Ovary (tissue), 9 donors: Measurements from ENCODE around the gene DAG1. TPM values are rescaled to one million over a fixed set of nuclear protein-coding genes. Genes with fewer than 3 reads are reported as not detected.
A peak's percentile ranks its signal among the peaks of the same experiment; 100 is the strongest.

ENCODE experiments used
- DNase-seq, 5 donors: peaks; one replicate each; pipeline ENCODE4 v3.0.0-alpha.2; 2019 to 2020
- H3K27ac ChIP-seq, 2 donors: fragments of 200-600 bp; one replicate each; pipeline versions ENCODE4 v1.5.1 to v1.8.0; 2019 to 2022
- H3K27me3 ChIP-seq: fragments of 200-600 bp; one replicate; pipeline ENCODE4 v1.8.0; 2022
- H3K36me3 ChIP-seq: fragments of 200-600 bp; sonication (generic); one replicate; pipeline ENCODE4 v1.5.1; 2019
- H3K4me1 ChIP-seq: one replicate; pipeline ENCODE4 v1.8.1; 2013; ENCODE audit warnings: mild to moderate bottlenecking, moderate library complexity; ENCODE audit not compliant: insufficient read depth
- H3K4me3 ChIP-seq: fragments of 200-600 bp; sonication (generic); one replicate; pipeline ENCODE4 v1.5.1; 2017
- H3K9me3 ChIP-seq, 2 donors: fragments of 200-600 bp in 1 of 2; sonication (generic) in 1 of 2; one replicate each; pipeline versions ENCODE4 v1.5.1 to v1.8.1; 2013 to 2019; ENCODE audit warnings: mild to moderate bottlenecking in 1 of 2, moderate library complexity in 1 of 2
- CTCF ChIP-seq, 3 donors: fragments of 450-650 bp in 2 of 3; fragments of 200-600 bp in 1 of 3; IDR thresholded peaks; one replicate each; pipeline versions ENCODE4 v1.5.1 to v1.8.0; 2016 to 2022; ENCODE audit warnings: antibody characterized with exemption in 3 of 3, mild to moderate bottlenecking in 1 of 3
- EP300 ChIP-seq: sonication (generic); formaldehyde crosslinking; IDR thresholded peaks from one replicate; pipeline ENCODE4 v1.6.1; 2017; ENCODE audit warnings: antibody characterized with exemption
- POLR2A ChIP-seq: fragments of 450-650 bp; IDR thresholded peaks from one replicate; pipeline ENCODE4 v1.6.1; 2017; ENCODE audit warnings: antibody characterized with exemption, mild to moderate bottlenecking, moderate library complexity
- WGBS, 3 donors: extraction: QIAGEN DNeasy Blood & Tissue Kit in 1 of 3; methylation state at CpG; one replicate each; pipeline versions ENCODE4 v1.1.5 to v1.1.7; 2013 to 2017; 5-methylcytosine and 5-hydroxymethylcytosine counted together
- intact Hi-C, 4 donors: fragments of 100-400 bp; cut with DNase I; formaldehyde crosslinking; loops; one replicate each; pipeline versions ENCODE4 v1.11.0 to v1.15.1; 2022 to 2023
- polyA plus RNA-seq, 2 donors: library from polyadenylated mRNA; stranded (reverse); fragments of 200-250 nt in 1 of 2; fragments of 350-450 nt in 1 of 2; fragmentation: Illumina TruSeq in 1 of 2; extraction: RNeasy Lipid Tissue Mini Kit (QIAGEN cat#74804) in 1 of 2; gene quantifications; one replicate each; pipeline ENCODE4 v1.2.3, GENCODE V29; 2013 to 2014
- total RNA-seq, 7 donors: library from RNA; depleted of rRNA in 2 of 7; stranded (reverse); fragments of >200 nt in 2 of 7; fragmentation: NEBNext Ultra II Directional in 3 of 7; extraction: Animal tissue kit (Norgen Biotek cat#: 25700) in 3 of 7; gene quantifications; one replicate each; pipeline versions ENCODE4 v1.1.0 to v1.2.4, GENCODE V29; 2016 to 2023
- donor health status: DM: no; HTN: no; CAD: no; lungs with moderate emphysema.
- donor health status: DM: no; HTN: no; CAD: no.
- donor health status: Bipolar disorder and iron deficiency.
- donor health status: DM: yes; HTN: yes; CAD: no.
- donor health status: DM: no; HTN: no; CAD: no.
- donor health status: DM: yes; HTN: yes; CAD: no.

Gene DAG1
- total and polyA plus RNA-seq, 9 donors, result 22.1 to 90.7 (median 59.3) TPM

- intact Hi-C loops, result loop anchor here in 2 of 4 donors (5.0 kb wide), 2 partner anchors 135 to 305 kb away; partner anchors contain the start of gene APEH (in 1 of the 2)
- TF ChIP-seq CTCF (IDR thresholded peaks at IDR 0.05) (no peak), POLR2A (no peak), EP300 (no peak)
- H3K36me3 ChIP-seq, result no peaks in the 10 kb centered on the region
- H3K9me3 ChIP-seq, result no peaks in the 10 kb centered on the region
- H3K27me3 ChIP-seq, result no peaks in the 10 kb centered on the region
- H3K4me3 ChIP-seq, result no peak overlapping the region
- peak overlapping the region in 1 of 2 donors; percentile 89 for H3K27ac ChIP-seq
- 89 to 90% (median 89%) methylated on average over 16 of the region's 16 CpGs for WGBS, 3 donors
- peaks cover 23% of the 10 kb centered on the region for H3K4me1 ChIP-seq
- DNase-seq, result no peak
Observed at GRCh38 chr3:49536875-49537533, 66.9 kb downstream of the DAG1 start.

GRCh38 chr3:49539659-49540560, 69.8 kb downstream of the DAG1 start:
- peak; percentile 93 to 97 (median 96) for DNase-seq
- Histone ChIP-seq H3K27me3 (no peaks in the 10 kb centered on the region), H3K9me3 (no peaks in the 10 kb centered on the region), H3K27ac (peak overlapping the region; percentile 69 to 80), H3K4me1 (peaks cover 19% of the 10 kb centered on the region), H3K36me3 (no peaks in the 10 kb centered on the region), H3K4me3 (peak overlapping the region; percentile 44)
- 0 to 1% (median 1%) methylated on average over 44 to 63 of the region's 63 CpGs for WGBS, 3 donors
- intact Hi-C loops, result loop anchor here in 3 of 4 donors (5.0 kb wide), 2 partner anchors 132 to 302 kb away; partner anchors contain the start of gene APEH (in 2 of the 3)
- TF ChIP-seq POLR2A, result peak; percentile 44
- TF ChIP-seq EP300, result no peak
- TF ChIP-seq CTCF (IDR thresholded peaks at IDR 0.05), result peak; percentile 92 to 95 (median 94)

GRCh38 chr3:49552087-49552486, 82.0 kb downstream of the DAG1 start:
- TF ChIP-seq POLR2A (no peak), CTCF (IDR thresholded peaks at IDR 0.05) (no peak), EP300 (no peak)
- no peaks in the 10 kb centered on the region for H3K36me3 ChIP-seq
- peaks cover 3% of the 10 kb centered on the region for H3K4me1 ChIP-seq
- no peaks in the 10 kb centered on the region for H3K27me3 ChIP-seq
- no peak overlapping the region for H3K27ac ChIP-seq
- H3K9me3 ChIP-seq, result no peaks in the 10 kb centered on the region
- intact Hi-C loops, result no loop called here
- DNase-seq, result no peak
- H3K4me3 ChIP-seq, result no peak overlapping the region

GRCh38 chr3:49553324-49553691, 83.2 kb downstream of the DAG1 start:
- intact Hi-C loops, result no loop called here
- DNase-seq, result no peak

More at GRCh38 chr3:49553324-49553691, 83.2 kb downstream of the DAG1 start:
- H3K4me3 ChIP-seq, result peak overlapping the region; percentile 52
- H3K9me3 ChIP-seq, result no peaks in the 10 kb centered on the region
- H3K4me1 ChIP-seq, result peaks cover 3% of the 10 kb centered on the region
- H3K36me3 ChIP-seq, result no peaks in the 10 kb centered on the region
- 39 to 40% (median 40%) methylated on average over 8 of the region's 8 CpGs for whole genome bisulfite sequencing, 3 donors
- TF ChIP-seq EP300 (no peak), POLR2A (no peak), CTCF (IDR thresholded peaks at IDR 0.05) (no peak)
- no peak overlapping the region for H3K27ac ChIP-seq
- no peaks in the 10 kb centered on the region for H3K27me3 ChIP-seq
